ENCODE data around the gene MYL1.

- no peak for TF ChIP-seq EP300 (IDR thresholded peaks at IDR 0.05)
- no peak for TF ChIP-seq POLR2A (IDR thresholded peaks at IDR 0.05)
Measured at GRCh38 chr2:210363261-210363660, 48.3 kb upstream of the MYL1 start.

All from ovary (tissue), 1 donor.